PC-3 (cell line): Measurements from ENCODE around the gene PAK4. TPM values are rescaled to one million over a fixed set of nuclear protein-coding genes. Genes with fewer than 3 reads are reported as not detected.

Experiments used
- ATAC-seq: fragments of 200-7000 bp; cut with Tn5 transposase; 2 replicates; pipeline ENCODE4 v1.9.1; 2020; ENCODE audit warnings: mild to moderate bottlenecking, moderate library complexity
- Bru-seq: library from RNA; stranded (reverse); fragments of 400-500 nt; gene quantifications from one replicate; lab custom pipeline; 2021; lab: Mats Ljungman, UMichigan
- BruChase-seq, 2 experiments: library from RNA; stranded (reverse); fragments of 400-500 nt; gene quantifications; one replicate each; lab custom pipeline; 2021; lab: Mats Ljungman, UMichigan
- BruUV-seq: library from RNA; stranded (reverse); fragments of 400-500 nt; replicated peaks from 2 replicates; lab custom pipeline; 2021; lab: Mats Ljungman, UMichigan
- CTCF ChIA-PET: fragments of 300-600 bp; sonication (Branson Sonifier 250); formaldehyde crosslinking; loops from one replicate; lab custom pipeline; 2022; ENCODE audit warnings: antibody characterized with exemption; lab: Charles Lee
- POLR2A ChIA-PET: fragments of 300-600 bp; sonication (Branson Sonifier 250); formaldehyde crosslinking; loops from one replicate; lab custom pipeline; 2022; ENCODE audit warnings: antibody characterized with exemption; ENCODE audit not compliant: unreplicated experiment; lab: Charles Lee
- DNase-seq: peaks from one replicate; pipeline ENCODE4 v3.0.0-alpha.2; 2015
- H2AFZ ChIP-seq: fragments of 300-600 bp; sonication (generic); 2 replicates; pipeline ENCODE4 v1.6.0; 2016; ENCODE audit warnings: antibody characterized with exemption, low read length
- H3F3A ChIP-seq: fragments of 300-600 bp; sonication (generic); one replicate; pipeline ENCODE4 v1.6.0; 2017; ENCODE audit warnings: antibody characterized with exemption, low read length, control low read depth, mild to moderate bottlenecking; ENCODE audit not compliant: unreplicated experiment
- H3K27ac ChIP-seq: fragments of 300-600 bp; sonication (generic); 2 replicates; pipeline ENCODE4 v1.5.1; 2016; ENCODE audit warnings: mild to moderate bottlenecking, low read length
- H3K27me3 ChIP-seq: fragments of 300-600 bp; sonication (generic); 2 replicates; pipeline ENCODE4 v1.6.1; 2016; ENCODE audit warnings: low read length, mixed read lengths
- H3K36me3 ChIP-seq: fragments of 300-600 bp; sonication (generic); 2 replicates; pipeline ENCODE4 v1.6.1; 2016; ENCODE audit warnings: low read depth, mixed run types, low read length, mixed read lengths
- H3K4me1 ChIP-seq: fragments of 300-600 bp; sonication (generic); 2 replicates; pipeline ENCODE4 v1.5.1; 2016; ENCODE audit warnings: low read length; ENCODE audit not compliant: insufficient read depth
- H3K4me2 ChIP-seq: fragments of 300-600 bp; sonication (generic); 2 replicates; pipeline ENCODE4 v1.6.0; 2016; ENCODE audit warnings: low read length
- H3K4me3 ChIP-seq: fragments of 300-600 bp; sonication (generic); 2 replicates; pipeline ENCODE4 v1.5.1; 2016; ENCODE audit warnings: mild to moderate bottlenecking, low read length, mixed read lengths
- H3K79me2 ChIP-seq: fragments of 300-600 bp; sonication (generic); 2 replicates; pipeline ENCODE4 v1.6.1; 2017; ENCODE audit warnings: low read length, mixed read lengths
- H3K9ac ChIP-seq: fragments of 300-600 bp; sonication (generic); 2 replicates; pipeline ENCODE4 v1.6.0; 2016; ENCODE audit warnings: mild to moderate bottlenecking, low read length
- H3K9me2 ChIP-seq: fragments of 300-600 bp; sonication (generic); replicated peaks from 2 replicates; pipeline ENCODE4 v1.6.1; 2016; ENCODE audit warnings: mixed run types, low read length, mixed read lengths
- H3K9me3 ChIP-seq: fragments of 300-600 bp; sonication (generic); 2 replicates; pipeline ENCODE4 v1.6.1; 2016; ENCODE audit warnings: low read length, mixed read lengths
- H4K20me1 ChIP-seq: fragments of 300-600 bp; sonication (generic); 2 replicates; pipeline ENCODE4 v1.6.1; 2016; ENCODE audit warnings: low read length, mixed read lengths
- EZH2 ChIP-seq: fragments of 300-600 bp; sonication (generic); IDR thresholded peaks from one replicate; pipeline ENCODE4 v1.6.1; 2017; ENCODE audit warnings: antibody characterized with exemption, mild to moderate bottlenecking, low read length; ENCODE audit not compliant: unreplicated experiment
- EZH2phosphoT487 ChIP-seq: fragments of 300-600 bp; sonication (generic); IDR thresholded peaks from 2 replicates; pipeline ENCODE4 v1.6.1; 2018; ENCODE audit warnings: mild to moderate bottlenecking, antibody characterized with exemption, low read length, borderline replicate concordance
- intact Hi-C: fragments of 100-400 bp; cut with micrococcal nuclease; formaldehyde crosslinking; loops from 2 replicates; pipeline ENCODE4 v1.9.0; 2023
- long read RNA-seq: library from polyadenylated mRNA; unstranded; transcript quantifications from one replicate; pipeline ENCODE4 v2.0.0, GENCODE V29; 2021; ENCODE audit not compliant: unreplicated experiment
- total RNA-seq: library from RNA; depleted of rRNA; stranded (reverse); fragments of >200 nt; gene quantifications from 2 replicates; pipeline ENCODE4 v1.2.3, GENCODE V29; 2014; rRNA removed
- TF ChIP-seq, protein P1 (sequence below): fragments of 300-600 bp; sonication (generic); conservative IDR thresholded peaks from 2 replicates; pipeline ENCODE4 v1.5.1; 2017; ENCODE audit warnings: antibody characterized with exemption, low read depth, mild to moderate bottlenecking, low read length

The PAK4 gene
- total RNA-seq (13.5 and 16.2 TPM in 2 replicates), Bru-seq, nascent RNA (percentile 61 among the genes with signal in this experiment), BruChase-seq, experiment 1, labeled RNA remaining after a 6-hour chase (percentile 66 among the genes with signal in this experiment), BruChase-seq, experiment 2, labeled RNA remaining after a 2-hour chase (percentile 62 among the genes with signal in this experiment)
- long read RNA-seq, full-length matches to known transcripts, result 10 of 33 reads
- long read RNA-seq, partial matches to known transcripts, result 11 of 33 reads
- long read RNA-seq, other reads (novel, unspliced or antisense), result 12 of 33 reads

DNA sequence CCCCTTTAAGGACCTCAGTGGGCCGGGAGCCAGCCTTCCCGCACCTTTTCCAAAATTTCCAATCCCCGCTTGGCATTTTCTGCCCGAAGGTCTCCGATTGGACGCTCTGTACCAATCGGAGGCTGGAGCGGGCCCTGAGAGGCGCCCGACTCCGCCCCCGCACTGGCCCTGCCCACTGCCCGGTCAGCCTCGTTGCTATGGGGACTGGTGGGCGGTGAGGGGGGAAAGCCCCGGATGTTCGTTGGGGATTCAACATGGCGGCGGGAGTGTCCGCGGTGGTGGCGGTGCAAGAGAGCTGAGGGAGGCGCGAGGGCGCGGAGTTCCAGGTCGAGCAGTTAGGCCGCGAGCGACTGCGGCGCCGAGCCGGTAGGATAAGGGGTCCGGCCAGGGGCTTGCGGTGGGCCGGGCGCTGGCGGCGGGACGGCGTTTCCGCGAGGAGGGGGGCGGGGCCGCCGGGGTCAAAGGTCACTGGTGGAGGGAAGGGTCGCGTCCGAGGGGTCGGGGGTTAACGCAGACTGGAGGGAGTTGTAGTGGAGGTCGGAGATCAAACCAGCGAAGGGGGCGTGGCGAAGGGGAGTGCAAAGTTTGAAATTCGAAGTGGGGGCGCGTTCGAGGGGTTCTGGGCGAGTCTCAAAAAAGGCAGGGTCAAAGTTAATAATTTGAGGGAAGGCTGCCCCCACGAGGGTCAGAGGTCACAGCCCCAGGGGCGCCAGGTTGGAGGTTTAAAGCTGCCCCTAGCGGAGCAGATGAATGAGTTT, at the start of gene PAK4:
TSS of gene PAK4 (plus strand) at position 233 of the 758 bp plus-strand sequence. CDS start 43,768 bp downstream, outside the sequence.
- peaks cover 7% of the 10 kb centered on the region; the same call in 1 of the 2 replicates for H3K4me1 ChIP-seq
- H3K9me2 ChIP-seq, result no peaks in the 10 kb centered on the region
- H3K9me3 ChIP-seq, result no peaks in the 10 kb centered on the region

DNA sequence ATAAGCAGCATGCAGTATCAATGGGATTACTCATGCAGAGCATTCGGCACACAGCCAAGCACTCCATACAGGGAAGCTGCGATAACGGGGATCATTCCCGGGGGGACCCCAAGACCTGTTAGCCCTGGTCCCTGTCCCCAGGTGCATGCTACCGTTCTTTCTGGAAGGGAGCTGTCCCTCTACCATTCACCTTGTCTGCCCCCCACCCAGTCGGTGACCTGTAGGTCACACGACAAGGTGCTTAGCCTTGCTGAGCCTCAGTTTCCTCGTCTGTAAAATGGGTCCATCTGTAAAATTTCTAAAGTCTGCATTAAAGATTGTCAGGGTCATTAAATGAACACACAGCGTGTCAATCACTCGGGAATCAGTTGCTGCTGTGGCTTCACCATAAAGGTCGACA, 48.3 kb upstream of the PAK4 start:
- Histone ChIP-seq H3F3A (peaks cover 4% of the 10 kb centered on the region), H3K27ac (peak overlapping the region; percentile 93), H3K9me2 (no peaks in the 10 kb centered on the region), H3K4me2 (no peak overlapping the region), H3K4me1 (peaks cover 37% of the 10 kb centered on the region), H3K79me2 (peaks cover 19% of the 10 kb centered on the region), H4K20me1 (no peaks in the 10 kb centered on the region), H3K9me3 (no peaks in the 10 kb centered on the region), H2AFZ (no peak overlapping the region), H3K9ac (no peak overlapping the region; the same call in 1 of the 2 replicates), H3K4me3 (no peak overlapping the region), H3K27me3 (no peaks in the 10 kb centered on the region), H3K36me3 (no peaks in the 10 kb centered on the region)
- CTCF ChIA-PET, result no interaction called here
- BruUV-seq, result no TSS peak
- TF ChIP-seq EZH2 (no peak), EZH2phosphoT487 (no peak)
- TF ChIP-seq, protein P1, sequence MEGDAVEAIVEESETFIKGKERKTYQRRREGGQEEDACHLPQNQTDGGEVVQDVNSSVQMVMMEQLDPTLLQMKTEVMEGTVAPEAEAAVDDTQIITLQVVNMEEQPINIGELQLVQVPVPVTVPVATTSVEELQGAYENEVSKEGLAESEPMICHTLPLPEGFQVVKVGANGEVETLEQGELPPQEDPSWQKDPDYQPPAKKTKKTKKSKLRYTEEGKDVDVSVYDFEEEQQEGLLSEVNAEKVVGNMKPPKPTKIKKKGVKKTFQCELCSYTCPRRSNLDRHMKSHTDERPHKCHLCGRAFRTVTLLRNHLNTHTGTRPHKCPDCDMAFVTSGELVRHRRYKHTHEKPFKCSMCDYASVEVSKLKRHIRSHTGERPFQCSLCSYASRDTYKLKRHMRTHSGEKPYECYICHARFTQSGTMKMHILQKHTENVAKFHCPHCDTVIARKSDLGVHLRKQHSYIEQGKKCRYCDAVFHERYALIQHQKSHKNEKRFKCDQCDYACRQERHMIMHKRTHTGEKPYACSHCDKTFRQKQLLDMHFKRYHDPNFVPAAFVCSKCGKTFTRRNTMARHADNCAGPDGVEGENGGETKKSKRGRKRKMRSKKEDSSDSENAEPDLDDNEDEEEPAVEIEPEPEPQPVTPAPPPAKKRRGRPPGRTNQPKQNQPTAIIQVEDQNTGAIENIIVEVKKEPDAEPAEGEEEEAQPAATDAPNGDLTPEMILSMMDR, result no peak
- ATAC-seq (no peak), DNase-seq (no peak)
- intact Hi-C loops, result no loop called here
- POLR2A ChIA-PET, result no interaction called here

More for the DNA sequence above, at the start of gene PAK4:
- peak within 1 kb of the TSS; percentile 91 for H3K9ac ChIP-seq
- intact Hi-C loops, result no loop called here
- no peaks in the 10 kb centered on the region for H3K36me3 ChIP-seq
- peak within 1 kb of the TSS; percentile 92 for H2AFZ ChIP-seq
- no TSS peak for BruUV-seq
- peaks cover 20% of the 10 kb centered on the region for H4K20me1 ChIP-seq
- peak within 1 kb of the TSS; percentile 68 for H3K27ac ChIP-seq
- no peaks in the 10 kb centered on the region for H3F3A ChIP-seq
- H3K27me3 ChIP-seq, result no peaks in the 10 kb centered on the region
- peak within 1 kb of the TSS; percentile 96 for H3K4me3 ChIP-seq
- ChIA-PET POLR2A (no interaction called here), CTCF (no interaction called here)
- ATAC-seq (peak; percentile 93), DNase-seq (peak; percentile 96)
- TF ChIP-seq EZH2, result no peak
- TF ChIP-seq, protein P1, result no peak
- TF ChIP-seq EZH2phosphoT487, result no peak
- peak within 1 kb of the TSS; percentile 90 for H3K4me2 ChIP-seq
- H3K79me2 ChIP-seq, result peaks cover 50% of the 10 kb centered on the region
